Tongue (tissue), 2 donors: Measurements from ENCODE around the gene PDGFC. TPM values are rescaled to one million over a fixed set of nuclear protein-coding genes. Genes with fewer than 3 reads are reported as not detected.
"Not testable (repeated sequence)": the region's sequence is repeated elsewhere in the genome, so short reads cannot be mapped to it uniquely, and the experiment has no call there.

ENCODE experiments used
- DNase-seq: peaks from one replicate; pipeline ENCODE4 v3.0.0-alpha.2; 2015
- total RNA-seq: library from RNA; depleted of rRNA; stranded (reverse); fragments of >200 nt; gene quantifications from one replicate; pipeline ENCODE4 v1.2.3, GENCODE V29; 2014

Gene PDGFC
- total RNA-seq, 1 donor from 2014 or later = 25.8 TPM

DNA sequence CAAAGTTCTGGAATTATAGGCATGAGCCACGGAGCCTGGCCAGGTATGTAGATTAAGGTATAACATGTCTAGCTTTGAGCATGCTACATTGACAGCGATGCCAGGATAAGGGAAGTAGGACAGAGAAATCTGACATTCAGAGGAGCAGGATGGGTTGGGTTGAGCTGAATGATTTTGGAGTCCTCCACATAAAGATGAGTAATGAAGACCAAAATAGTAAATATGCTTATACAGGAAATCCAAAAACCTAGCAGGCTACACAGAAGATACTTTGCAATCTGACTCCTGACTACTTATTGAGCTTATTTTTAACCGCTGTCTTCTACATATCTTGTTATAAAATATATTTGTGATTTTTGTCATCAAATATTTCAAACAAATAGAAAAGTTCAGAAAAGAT is 69.7 kb downstream of the PDGFC start:
- DNase-seq = no peak

DNA sequence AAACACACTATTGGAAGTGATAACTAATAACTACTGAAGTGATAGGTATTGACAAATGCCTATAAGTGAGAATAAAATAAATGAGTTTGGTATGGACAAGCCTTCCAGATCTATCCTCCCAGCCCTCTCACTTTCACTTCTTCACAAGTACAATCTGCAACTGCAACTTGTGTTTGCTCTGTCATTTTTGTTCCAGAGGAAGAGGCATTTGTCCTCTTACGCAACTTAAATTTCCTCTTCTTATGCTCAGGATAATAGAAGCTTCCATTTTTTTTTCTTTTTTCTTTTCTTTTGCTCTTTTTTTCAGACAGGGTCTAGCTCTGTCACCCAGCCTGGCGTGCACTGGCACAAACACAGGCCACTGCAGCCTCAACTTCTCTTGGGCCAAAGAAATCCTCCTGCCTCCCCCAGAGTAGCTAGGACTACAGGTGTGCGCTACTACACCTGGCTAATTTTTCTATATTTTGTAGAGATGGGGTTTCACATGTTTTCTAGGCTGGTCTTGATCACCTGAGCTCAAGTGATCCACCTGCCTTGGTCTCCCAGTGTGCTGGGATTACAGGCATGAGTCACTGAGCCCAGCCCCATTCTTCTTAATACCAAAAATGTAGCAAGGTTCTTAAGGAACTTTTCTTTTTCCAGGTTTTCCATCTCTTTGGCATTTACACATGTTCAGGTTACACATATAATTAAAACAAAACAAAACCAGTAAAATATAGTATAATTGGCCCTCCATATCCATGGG is 73.1 kb downstream of the PDGFC start:
- no peak for DNase-seq

DNA sequence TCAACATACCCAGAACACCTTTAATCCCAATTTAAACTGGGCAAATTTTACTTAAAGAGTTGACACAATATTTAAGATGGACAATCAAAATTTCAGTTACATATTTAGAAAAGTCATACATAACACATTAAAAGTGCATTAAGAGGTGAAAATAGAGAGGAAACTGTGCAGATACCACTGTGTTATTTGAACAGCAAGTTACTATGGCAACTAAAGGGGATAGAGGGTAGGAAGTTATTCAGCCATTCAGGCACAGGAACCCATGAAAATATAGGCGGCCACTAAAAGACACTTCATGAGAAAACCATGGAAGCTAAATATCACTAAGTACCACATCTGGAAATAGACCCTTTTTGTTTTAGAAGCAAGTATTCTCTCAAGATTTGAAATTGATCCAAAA is 75.1 kb downstream of the PDGFC start:
- DNase-seq = peak; percentile 19

DNA sequence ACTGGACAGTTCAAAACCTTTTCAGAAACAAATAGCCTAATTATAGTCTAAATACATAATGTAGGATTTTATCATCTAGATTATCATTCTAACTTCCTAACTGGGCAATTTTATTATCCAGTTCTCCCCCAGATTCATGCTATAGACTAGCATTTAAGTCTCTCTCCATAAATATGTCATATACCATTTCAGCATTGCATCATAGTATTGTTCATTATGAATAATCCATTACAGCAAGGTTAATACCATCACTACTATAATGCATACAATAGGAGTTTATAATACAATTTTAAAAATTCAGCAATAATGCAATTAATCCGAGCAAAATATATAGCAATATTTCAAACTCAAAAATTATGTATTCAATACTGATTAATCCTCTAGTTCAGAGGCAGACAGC is 77.4 kb downstream of the PDGFC start:
- DNase-seq = no peak

DNA sequence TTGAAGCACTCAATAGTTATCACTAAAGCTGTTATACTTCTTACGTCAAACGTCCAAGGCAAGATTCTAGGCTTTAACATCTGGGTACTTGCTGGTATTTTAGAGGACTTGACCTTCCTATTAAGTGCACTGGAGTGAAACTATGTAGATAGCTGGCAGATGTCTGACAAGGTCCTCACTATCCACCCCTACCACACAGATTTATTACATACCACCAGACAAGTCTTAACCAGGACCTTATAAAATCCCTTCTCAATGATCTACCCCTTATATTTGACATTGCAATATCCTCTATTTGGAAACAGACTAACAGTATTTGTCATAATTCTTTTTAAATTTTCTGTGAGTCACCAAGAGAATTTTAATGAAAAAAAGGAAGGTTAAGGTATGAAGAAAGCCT is 78.8 kb downstream of the PDGFC start:
- DNase-seq = no peak

DNA sequence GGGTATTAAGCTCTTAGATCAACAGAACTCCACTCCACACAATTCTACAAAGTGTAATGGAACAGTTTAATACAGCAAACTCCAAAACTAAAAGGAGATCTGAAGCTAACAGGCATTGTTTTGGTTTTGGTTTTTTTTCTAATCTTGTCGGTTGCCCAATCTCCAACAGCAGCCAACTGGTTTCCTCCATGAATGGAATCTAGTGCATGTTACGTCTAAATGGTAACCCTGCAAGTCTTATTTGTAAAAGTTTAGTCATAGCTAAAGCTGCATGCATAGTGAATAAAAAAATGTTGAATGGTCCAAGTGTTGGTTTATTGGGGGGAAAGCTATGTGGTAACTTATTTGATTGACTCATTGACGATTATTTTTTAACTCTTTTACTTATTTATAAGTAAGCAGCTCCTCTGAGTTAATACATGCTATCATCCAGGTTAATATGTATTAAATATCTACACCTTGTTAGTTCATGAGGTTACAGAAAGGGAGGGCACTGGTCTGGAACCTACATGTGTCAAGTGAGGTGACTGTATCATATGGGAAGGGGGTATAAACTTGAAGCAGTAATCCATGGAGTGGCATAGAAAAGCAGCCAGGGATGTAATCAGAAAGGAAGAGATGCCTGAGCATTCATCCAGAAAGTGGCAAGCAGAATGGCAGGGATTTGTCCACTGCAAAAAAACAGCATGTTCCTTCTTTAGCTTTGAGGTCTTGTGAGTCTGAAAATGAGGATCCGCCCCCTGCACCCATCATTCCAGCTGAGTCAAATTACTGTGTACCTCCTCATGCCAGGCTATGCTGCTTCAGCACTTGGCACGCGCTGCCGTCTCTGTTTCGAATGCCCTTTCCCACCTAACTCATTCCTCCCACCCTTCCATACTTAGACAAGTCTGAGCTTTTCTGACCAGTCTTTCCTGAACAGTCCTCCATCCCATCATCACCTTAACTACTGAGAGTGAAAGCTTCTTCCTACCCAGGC is 81.7 kb downstream of the PDGFC start:
- DNase-seq = no peak

DNA sequence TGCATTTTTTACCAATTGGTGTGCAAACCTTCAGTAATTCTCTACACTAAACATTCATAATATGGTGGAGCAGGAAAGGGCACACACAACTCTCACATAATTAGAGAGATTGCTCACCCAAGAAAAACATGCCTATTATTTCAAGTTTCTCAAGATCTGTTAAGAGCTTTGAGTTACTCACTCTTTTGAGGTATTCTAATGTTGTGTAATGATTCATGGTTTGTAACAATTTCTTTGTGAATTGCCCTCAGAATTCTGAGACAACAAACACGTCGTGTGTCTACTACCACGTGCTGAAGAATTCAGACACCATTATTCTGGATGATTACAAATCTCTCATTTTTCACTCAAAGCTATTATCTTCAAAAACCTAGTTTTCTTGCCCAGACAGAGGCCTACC is 82.8 kb downstream of the PDGFC start:
- no peak for DNase-seq

DNA sequence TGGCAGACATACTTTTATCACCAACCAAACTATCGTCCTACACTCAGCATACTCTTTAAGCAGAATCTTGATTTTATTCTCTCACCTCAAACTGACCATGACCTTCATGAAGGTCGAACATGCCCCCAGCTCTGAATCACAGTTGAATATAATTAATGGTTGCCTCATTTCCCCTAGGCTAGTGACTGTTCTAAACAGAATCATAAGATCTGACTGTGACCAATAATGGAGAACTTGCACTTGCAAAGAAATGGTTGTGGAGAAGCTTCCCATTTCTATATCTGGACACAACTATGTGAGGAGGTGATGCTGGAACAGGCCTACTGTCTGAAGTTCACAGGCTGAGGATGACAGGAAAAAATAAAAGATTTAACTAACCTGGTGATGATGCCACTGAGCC is 85.1 kb downstream of the PDGFC start:
- DNase-seq = no peak

DNA sequence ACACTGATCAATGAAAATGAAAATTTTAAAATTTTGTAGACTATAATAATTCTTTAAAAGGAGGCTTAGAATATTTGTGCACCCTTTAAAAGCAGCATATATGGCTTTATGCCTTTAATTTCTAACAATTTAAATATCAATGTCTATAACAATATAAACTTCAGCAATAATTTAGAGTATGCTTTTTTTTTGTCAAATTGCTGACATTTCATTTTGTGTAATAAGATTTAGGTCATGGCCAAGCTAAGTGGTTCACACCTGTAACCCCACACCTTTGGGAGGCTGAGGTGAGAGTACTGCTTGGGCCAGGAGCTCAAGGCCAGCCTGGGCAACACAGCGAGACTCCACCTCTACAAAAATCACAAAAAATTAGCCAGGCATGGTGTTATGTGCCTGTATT is 86.2 kb downstream of the PDGFC start:
- DNase-seq = no peak

DNA sequence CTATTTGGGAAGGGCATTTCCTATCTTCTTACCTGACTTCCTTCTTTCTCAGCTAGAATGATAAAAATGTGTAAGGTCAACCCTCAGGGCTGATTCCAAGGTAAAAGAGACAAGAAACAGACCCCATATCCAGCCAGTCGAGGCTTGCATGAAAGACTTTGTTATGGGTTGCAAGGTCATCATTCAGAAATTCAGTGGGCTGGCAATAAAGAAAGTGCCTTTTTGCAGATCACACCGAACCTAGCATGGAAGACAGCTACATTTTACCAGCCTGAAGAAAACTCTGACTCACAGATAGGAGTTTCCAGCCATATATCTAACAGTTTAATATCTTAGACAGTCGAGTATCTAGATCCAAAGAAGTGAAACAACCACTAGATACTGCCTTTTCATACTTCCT is 87.4 kb downstream of the PDGFC start:
- no peak for DNase-seq

DNA sequence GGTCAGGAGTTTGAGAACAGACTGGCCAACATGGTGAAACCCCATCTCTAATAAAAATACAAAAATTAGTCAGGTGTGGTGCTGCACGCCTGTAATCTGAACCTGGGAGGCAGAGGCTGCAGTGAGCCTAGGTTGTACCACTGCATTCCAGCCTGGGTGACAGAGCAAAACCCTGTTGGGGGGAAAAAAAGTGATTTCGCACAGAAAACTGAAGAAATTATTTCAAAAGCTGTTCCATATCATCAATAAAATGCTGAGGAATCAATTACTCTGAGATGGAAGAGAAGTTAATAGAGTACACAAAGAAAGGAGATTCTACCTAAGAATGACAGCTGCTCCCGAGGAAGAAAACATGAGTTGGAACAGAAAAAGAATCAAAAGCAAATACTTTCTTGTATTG is 95.9 kb downstream of the PDGFC start:
- DNase-seq = no peak

DNA sequence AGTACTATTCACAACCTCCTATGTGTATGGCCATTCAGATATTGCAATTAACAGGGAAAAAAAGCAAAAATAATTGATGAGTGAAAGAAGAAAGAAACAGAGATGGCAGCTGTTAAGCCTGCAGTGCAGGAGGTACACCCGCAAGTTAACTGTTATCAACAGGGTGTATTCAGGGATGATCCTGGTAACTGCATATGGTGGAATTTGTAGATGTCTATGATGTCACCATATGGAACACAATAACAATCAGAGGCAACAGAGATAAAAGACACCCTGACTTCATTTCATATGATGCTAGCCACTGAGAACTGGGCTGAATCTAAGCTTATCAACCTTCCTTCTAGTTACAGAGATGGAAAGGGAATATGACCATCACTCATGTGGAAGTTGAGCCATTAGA is 96.5 kb downstream of the PDGFC start:
- no peak for DNase-seq

DNA sequence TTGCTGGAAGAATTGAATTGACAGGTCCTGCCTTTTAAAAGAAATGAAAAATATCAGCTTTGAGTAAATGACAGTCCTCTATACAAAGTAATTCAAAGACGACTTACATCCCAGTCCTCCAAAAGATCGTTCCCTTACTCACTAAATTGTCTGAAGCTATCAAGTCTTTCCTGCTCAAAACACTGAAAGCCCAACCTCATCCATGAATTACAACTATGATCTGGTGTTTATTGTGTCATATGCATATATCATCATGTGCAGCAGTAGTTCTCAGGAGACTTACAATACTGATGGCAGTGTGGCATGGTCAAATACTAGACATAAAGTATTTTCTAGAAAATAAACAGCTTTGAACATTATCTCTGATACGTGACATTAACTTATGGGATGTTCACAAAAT is 97.8 kb downstream of the PDGFC start:
- DNase-seq = no peak

DNA sequence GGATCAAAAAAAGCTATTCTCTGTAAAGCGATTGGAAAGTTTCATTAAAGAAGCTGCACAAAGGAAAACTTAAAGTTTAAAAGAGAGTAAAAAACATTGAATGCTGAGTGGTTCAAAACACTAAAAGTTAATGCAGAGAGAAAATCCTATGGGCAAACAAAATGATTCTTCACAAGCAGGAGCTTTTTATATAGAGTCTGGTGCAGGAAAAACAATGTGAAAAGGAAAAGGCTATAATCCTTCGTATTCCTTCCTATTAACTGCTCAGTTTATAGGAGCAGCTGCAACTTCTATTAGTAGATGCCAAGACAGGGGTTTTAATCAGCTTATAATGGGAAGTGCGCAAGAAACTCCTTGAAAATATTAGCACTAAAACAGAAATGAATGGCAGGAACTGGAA is 100.7 kb downstream of the PDGFC start:
- DNase-seq = peak; percentile 33

DNA sequence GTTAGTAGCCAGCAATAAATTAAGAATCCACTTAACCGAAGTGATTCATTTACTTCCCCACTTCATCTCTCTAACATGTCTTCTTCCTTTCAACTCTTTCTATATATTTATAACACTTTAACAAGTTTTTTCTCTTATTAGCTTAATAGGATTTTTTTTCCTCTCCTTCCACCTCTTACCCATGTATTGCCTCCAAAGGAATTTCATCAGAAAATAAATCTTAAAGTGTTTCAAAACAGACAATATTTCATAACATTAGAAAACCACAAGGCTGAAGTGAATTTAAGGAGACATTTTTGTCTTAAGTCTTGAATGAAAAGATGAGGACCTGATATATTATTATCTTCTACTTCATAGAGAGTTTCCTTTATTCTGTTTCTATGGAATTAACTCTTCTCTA is 101.5 kb downstream of the PDGFC start:
- DNase-seq = no peak

DNA sequence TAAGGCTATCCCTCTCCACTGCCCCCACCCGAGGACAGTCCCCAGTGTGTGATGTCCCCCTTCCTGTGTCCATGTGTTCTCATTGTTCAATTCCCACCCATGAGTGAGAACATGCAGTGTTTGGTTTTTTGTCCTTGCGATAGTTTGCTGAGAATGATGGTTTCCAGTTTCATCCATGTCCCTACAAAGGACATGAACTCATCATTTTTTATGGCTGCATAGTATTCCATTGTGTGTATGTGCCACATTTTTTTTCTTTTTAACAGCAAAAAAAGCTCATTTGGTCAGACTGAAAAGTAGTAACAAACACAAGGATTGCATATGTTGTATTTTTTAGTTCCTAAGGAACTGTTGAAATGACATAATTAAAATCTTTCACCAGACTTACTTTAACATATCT is 105.5 kb downstream of the PDGFC start:
- not testable (repeated sequence) for DNase-seq

DNA sequence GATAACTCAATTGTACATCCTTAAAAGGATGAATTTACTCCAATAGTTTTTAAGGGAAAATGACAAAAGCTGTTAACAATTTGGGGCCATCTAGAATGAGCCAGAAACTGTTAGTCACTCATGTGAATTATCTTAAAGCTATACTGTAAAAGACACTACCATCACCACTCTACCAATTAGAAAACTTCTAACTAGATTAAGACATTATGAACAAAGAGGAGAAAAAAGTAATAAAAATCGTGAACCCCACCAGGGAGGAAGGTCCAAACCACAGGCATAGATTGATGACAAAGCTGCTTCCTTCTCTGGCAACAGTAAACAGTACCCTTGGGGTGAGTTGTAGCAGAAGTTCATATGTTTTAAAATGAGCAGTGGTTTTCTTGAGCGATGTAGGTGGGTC is 106.1 kb downstream of the PDGFC start:
- no peak for DNase-seq

DNA sequence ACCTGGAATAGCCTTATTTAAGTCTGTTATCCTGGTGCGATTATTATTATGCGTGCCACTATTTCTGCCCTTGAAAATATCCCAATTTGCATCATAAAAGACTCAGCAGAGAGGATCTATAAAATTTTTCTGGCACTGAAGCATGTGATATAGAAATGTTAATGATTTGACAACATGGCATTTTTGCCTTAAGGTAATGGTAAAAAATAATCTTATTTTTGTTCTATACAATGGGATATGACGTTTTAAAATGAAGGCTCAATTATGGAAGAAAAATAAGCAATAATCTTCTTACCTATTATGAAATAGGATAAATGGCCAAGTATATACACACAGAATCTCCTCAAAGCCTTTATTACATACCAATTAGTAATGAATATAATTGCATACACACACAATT is 113.5 kb downstream of the PDGFC start:
- no peak for DNase-seq

DNA sequence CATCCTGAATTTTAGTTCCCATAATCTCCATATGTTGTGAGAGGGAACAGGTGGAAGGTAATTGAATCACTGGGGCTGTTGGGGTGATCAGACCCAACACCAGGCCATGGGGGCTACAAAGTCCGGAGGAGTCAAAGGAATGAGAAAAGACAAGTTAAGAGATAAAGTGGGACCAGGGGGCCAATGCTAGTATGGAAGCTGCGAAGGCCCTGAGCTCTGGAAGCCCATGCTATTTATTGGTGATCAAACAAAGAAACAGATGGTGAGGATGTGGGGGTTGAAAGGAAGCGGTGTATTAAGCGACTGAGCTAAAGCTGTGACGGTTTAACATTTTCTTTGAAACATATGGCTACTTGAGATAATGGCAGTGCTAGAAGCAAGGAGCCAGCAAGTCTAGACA is 132.8 kb downstream of the PDGFC start:
- no peak for DNase-seq

DNA sequence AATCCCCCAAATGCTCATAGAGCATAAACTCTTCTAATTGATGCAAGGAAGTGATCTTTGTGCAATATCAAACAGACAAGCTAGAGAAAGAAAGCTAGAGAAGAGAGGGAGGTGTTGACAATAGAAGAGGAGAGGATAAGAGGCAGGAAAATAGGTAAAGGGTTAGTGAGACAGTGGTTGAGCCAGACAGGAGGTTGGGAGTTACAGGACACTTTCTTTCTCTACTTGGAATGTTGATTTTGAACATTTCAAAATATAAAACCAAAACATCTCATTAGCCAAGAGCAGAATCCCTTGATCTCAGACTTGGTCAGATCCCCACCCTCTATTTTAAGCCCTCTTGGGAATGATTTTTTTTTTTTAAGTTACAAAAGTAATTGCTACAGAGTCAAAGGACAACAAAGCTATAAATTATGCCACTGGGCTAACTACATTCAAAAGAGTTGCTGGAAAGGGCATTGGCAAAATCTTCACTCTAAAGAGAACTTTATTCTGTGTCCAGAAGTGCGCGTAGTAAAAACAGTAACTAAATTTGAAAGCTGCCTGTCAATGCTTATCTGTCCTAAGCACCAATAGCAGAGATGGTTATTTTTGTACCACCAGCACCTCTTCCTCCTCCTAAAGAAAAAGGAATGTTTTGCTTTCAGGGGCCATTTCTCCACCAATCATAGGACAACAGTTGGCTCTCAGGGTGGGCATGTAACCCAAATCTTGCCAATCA is 133.8 kb downstream of the PDGFC start:
- no peak for DNase-seq

DNA sequence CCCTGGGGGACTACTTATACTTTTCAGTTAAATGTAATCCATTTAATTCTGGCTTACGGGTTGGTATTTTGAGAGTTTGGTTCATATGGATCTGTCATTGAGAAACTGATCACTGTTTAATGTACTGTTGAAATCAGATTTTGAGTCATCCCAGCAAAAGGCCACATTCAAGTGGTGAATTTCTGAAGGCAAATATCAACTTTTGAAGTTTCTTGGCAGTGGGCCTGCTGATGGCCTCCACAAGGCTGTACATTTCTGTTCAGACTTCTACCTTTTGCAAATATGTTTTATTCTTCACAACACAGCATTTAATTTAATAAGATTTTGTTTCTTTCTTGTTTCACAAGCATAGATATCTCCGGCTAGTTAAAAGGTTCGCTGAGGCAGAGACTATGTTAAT is 138.7 kb downstream of the PDGFC start:
- no peak for DNase-seq

DNA sequence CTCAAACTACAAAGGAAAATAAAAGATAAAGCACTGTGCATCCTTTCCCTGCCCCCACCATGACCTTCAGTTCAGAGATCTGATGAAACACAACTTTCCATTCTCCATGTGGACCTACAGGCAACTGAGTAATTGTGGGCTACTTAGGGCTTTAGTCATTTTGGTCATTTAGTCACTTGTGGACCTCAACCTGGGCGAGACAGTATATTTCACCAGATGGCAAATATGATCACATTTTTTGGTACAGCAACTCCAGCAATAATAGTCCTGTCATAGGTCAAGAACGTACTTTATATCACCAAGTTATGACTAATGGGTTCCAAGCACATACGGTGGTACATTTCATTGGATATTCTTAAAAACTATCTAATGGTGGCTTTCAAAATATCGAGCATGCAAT is 141.2 kb downstream of the PDGFC start:
- no peak for DNase-seq
